PC-3 (cell line): ENCODE results near the gene ARHGAP4.

Experiments
- EZH2 ChIP-seq: fragments of 300-600 bp; sonication (generic); IDR thresholded peaks from one replicate; pipeline ENCODE4 v1.6.1; 2017; ENCODE audit warnings: antibody characterized with exemption, mild to moderate bottlenecking, low read length; ENCODE audit not compliant: unreplicated experiment
- TF ChIP-seq, protein P1 (sequence below): fragments of 300-600 bp; sonication (generic); conservative IDR thresholded peaks from 2 replicates; pipeline ENCODE4 v1.5.1; 2017; ENCODE audit warnings: antibody characterized with exemption, low read depth, mild to moderate bottlenecking, low read length

DNA sequence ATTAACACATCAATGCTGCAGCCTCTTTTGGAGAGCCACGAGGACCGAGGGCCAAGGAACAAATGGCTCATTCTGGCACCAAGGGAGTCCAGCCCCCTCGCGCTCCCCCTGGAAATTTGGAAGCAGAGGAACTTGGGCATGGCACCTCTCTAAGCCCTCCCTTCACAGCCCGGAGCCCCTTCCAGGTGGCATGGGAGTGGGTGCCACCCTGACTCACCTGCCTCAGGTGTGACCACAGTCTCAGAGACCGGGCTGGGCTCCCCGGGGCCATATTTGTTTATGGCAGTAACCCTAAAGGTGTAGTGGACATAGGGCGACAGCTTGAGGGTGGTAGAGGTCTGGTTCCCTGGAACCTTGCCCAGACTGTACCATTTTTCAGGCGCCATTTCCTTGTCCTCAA, 58.9 kb downstream of the ARHGAP4 start:
- TF ChIP-seq, protein P1, sequence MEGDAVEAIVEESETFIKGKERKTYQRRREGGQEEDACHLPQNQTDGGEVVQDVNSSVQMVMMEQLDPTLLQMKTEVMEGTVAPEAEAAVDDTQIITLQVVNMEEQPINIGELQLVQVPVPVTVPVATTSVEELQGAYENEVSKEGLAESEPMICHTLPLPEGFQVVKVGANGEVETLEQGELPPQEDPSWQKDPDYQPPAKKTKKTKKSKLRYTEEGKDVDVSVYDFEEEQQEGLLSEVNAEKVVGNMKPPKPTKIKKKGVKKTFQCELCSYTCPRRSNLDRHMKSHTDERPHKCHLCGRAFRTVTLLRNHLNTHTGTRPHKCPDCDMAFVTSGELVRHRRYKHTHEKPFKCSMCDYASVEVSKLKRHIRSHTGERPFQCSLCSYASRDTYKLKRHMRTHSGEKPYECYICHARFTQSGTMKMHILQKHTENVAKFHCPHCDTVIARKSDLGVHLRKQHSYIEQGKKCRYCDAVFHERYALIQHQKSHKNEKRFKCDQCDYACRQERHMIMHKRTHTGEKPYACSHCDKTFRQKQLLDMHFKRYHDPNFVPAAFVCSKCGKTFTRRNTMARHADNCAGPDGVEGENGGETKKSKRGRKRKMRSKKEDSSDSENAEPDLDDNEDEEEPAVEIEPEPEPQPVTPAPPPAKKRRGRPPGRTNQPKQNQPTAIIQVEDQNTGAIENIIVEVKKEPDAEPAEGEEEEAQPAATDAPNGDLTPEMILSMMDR, result no peak
- TF ChIP-seq EZH2, result no peak
